Fibroblast of gingiva (primary cell): ENCODE data around the gene GINS3.
"Not testable (repeated sequence)": the region's sequence is repeated elsewhere in the genome, so short reads cannot be mapped to it uniquely, and the experiment has no call there.

Source experiments
- DNase-seq: peaks from one replicate; pipeline ENCODE4 v3.0.0-alpha.2; 2011; ENCODE audit warnings: low read depth

The GINS3 gene

GRCh38 chr16:58389724-58390123 is 2.5 kb upstream of the GINS3 start:
- no peak for DNase-seq

- DNase-seq: no peak
Measured at GRCh38 chr16:58393138-58393504, 850 bp downstream of the GINS3 start.

- not testable (repeated sequence) for DNase-seq
Measured at GRCh38 chr16:58396897-58397296, 4.6 kb downstream of the GINS3 start.

- DNase-seq: no peak
Measured at GRCh38 chr16:58399718-58400633, 7.7 kb downstream of the GINS3 start.

GRCh38 chr16:58401305-58401704 is 9.0 kb downstream of the GINS3 start:
- not testable (repeated sequence) for DNase-seq

GRCh38 chr16:58402796-58403195 is 10.5 kb downstream of the GINS3 start:
- DNase-seq: no peak

GRCh38 chr16:58409316-58409973 is 17.2 kb downstream of the GINS3 start:
- peak; percentile 16 for DNase-seq

- no peak for DNase-seq
Measured at GRCh38 chr16:58411336-58411735, 19.1 kb downstream of the GINS3 start.

GRCh38 chr16:58411736-58412614 is 19.7 kb downstream of the GINS3 start:
- DNase-seq: no peak

GRCh38 chr16:58412615-58412970 is 20.3 kb downstream of the GINS3 start:
- not testable (repeated sequence) for DNase-seq

- no peak for DNase-seq
Measured at GRCh38 chr16:58413359-58413758, 21.1 kb downstream of the GINS3 start.

GRCh38 chr16:58415003-58415402 is 22.7 kb downstream of the GINS3 start:
- no peak for DNase-seq

GRCh38 chr16:58415961-58416360 is 23.7 kb downstream of the GINS3 start:
- DNase-seq: not testable (repeated sequence)

- DNase-seq: no peak
Measured at GRCh38 chr16:58417035-58417434, 24.8 kb downstream of the GINS3 start.

- DNase-seq: peak; percentile 26
Measured at GRCh38 chr16:58417600-58417999, 25.3 kb downstream of the GINS3 start.

GRCh38 chr16:58418026-58418425 is 25.8 kb downstream of the GINS3 start:
- DNase-seq: no peak

- DNase-seq: peak; percentile 39
Measured at GRCh38 chr16:58418601-58419000, 26.3 kb downstream of the GINS3 start.

GRCh38 chr16:58419241-58419990 is 27.1 kb downstream of the GINS3 start:
- no peak for DNase-seq

GRCh38 chr16:58421059-58421458 is 28.8 kb downstream of the GINS3 start:
- DNase-seq: no peak

GRCh38 chr16:58421529-58421928 is 29.3 kb downstream of the GINS3 start:
- DNase-seq: no peak

- no peak for DNase-seq
Measured at GRCh38 chr16:58422809-58423208, 30.5 kb downstream of the GINS3 start.

- DNase-seq: no peak
Measured at GRCh38 chr16:58425245-58425644, 33.0 kb downstream of the GINS3 start.
